Non-pigmented ciliary epithelial cell (primary cell): Measurements from ENCODE around the gene UMAD1.

Source experiments
- DNase-seq: peaks from one replicate; pipeline ENCODE4 v3.0.0-alpha.2; 2010; ENCODE audit warnings: low read depth

UMAD1 gene

GRCh38 chr7:7830122-7830878 is 189.7 kb downstream of the UMAD1 start:
- DNase-seq = no peak

- DNase-seq = no peak
Observed at GRCh38 chr7:7832518-7832917, 192.0 kb downstream of the UMAD1 start.

- DNase-seq = no peak
Observed at GRCh38 chr7:7834761-7835160, 194.2 kb downstream of the UMAD1 start.

GRCh38 chr7:7841027-7841426 is 200.5 kb downstream of the UMAD1 start:
- DNase-seq = no peak

- DNase-seq = no peak
Observed at GRCh38 chr7:7843240-7843639, 202.7 kb downstream of the UMAD1 start.

- no peak for DNase-seq
Observed at GRCh38 chr7:7843972-7844371, 203.4 kb downstream of the UMAD1 start.

GRCh38 chr7:7848246-7848645 is 207.7 kb downstream of the UMAD1 start:
- no peak for DNase-seq

GRCh38 chr7:7848892-7849291 is 208.3 kb downstream of the UMAD1 start:
- DNase-seq = no peak

- DNase-seq = no peak
Observed at GRCh38 chr7:7850150-7850549, 209.6 kb downstream of the UMAD1 start.

- DNase-seq = peak; percentile 15
Observed at GRCh38 chr7:7851381-7851780, 210.8 kb downstream of the UMAD1 start.

- DNase-seq = no peak
Observed at GRCh38 chr7:7851991-7852390, 211.4 kb downstream of the UMAD1 start.

- DNase-seq = no peak
Observed at GRCh38 chr7:7857143-7857583, 216.6 kb downstream of the UMAD1 start.

- no peak for DNase-seq
Observed at GRCh38 chr7:7858559-7858958, 218.0 kb downstream of the UMAD1 start.

GRCh38 chr7:7859411-7859810 is 218.9 kb downstream of the UMAD1 start:
- no peak for DNase-seq

- DNase-seq = no peak
Observed at GRCh38 chr7:7861211-7861633, 220.7 kb downstream of the UMAD1 start.

- no peak for DNase-seq
Observed at GRCh38 chr7:7862393-7862792, 221.8 kb downstream of the UMAD1 start.

- no peak for DNase-seq
Observed at GRCh38 chr7:7867846-7868571, 227.5 kb downstream of the UMAD1 start.

- DNase-seq = no peak
Observed at GRCh38 chr7:7868572-7868899, 228.0 kb downstream of the UMAD1 start.

- DNase-seq = no peak
Observed at GRCh38 chr7:7869036-7869435, 228.5 kb downstream of the UMAD1 start.

GRCh38 chr7:7869651-7870050 is 229.1 kb downstream of the UMAD1 start:
- no peak for DNase-seq

GRCh38 chr7:7870555-7870954 is 230.0 kb downstream of the UMAD1 start:
- DNase-seq = no peak

GRCh38 chr7:7876419-7876818 is 235.9 kb downstream of the UMAD1 start:
- no peak for DNase-seq

GRCh38 chr7:7881581-7881980 is 241.0 kb downstream of the UMAD1 start:
- no peak for DNase-seq

- no peak for DNase-seq
Observed at GRCh38 chr7:7882888-7883287, 242.3 kb downstream of the UMAD1 start.
